Cardiac muscle cell (in vitro differentiated cells and primary cell): ENCODE results near the gene SPINT3. TPM values are rescaled to one million over a fixed set of nuclear protein-coding genes. Genes with fewer than 3 reads are reported as not detected.

Experiments used
- DNase-seq, 2 donors: peaks; one replicate each; pipeline versions ENCODE4 v3.0.0 to v3.0.0-alpha.2; 2010 to 2017; ENCODE audit warnings: low read depth in 1 of 2, low spot score in 1 of 2
- H3K27ac ChIP-seq: fragments of 200-600 bp; sonication (generic); 2 replicates; pipeline ENCODE4 v1.5.1; 2016
- H3K27me3 ChIP-seq: fragments of 200-600 bp; sonication (generic); 2 replicates; pipeline ENCODE4 v1.6.0; 2016; ENCODE audit warnings: control low read depth
- H3K36me3 ChIP-seq: fragments of 200-600 bp; sonication (generic); 2 replicates; pipeline ENCODE4 v1.5.1; 2016; ENCODE audit warnings: control low read depth
- H3K4me1 ChIP-seq: fragments of 200-600 bp; sonication (generic); 2 replicates; pipeline ENCODE4 v1.8.1; 2017; ENCODE audit warnings: low read depth, mild to moderate bottlenecking, mixed run types
- H3K4me3 ChIP-seq: fragments of 200-600 bp; sonication (generic); 2 replicates; pipeline ENCODE4 v1.5.1; 2016; ENCODE audit warnings: mild to moderate bottlenecking
- H3K9me3 ChIP-seq: fragments of 200-600 bp; sonication (generic); 2 replicates; pipeline ENCODE4 v1.5.1; 2017; ENCODE audit warnings: low read depth, mild to moderate bottlenecking, control low read depth
- CTCF ChIP-seq: IDR thresholded peaks from 2 replicates; pipeline ENCODE4 v1.5.1; 2012; ENCODE audit warnings: low read depth, mild to moderate bottlenecking, low read length
- polyA plus RNA-seq: library from polyadenylated mRNA; unstranded; fragments of >200 nt; fragmentation: Nextera tagmentation; extraction: Ambion mirVana; gene quantifications from 2 replicates; pipeline ENCODE4 v1.2.1, GENCODE V29; 2016
- total RNA-seq: library from RNA; depleted of rRNA; stranded (reverse); fragments of >200 nt; gene quantifications from 2 replicates; pipeline ENCODE4 v1.2.3, GENCODE V29; 2016

SPINT3 gene
- total and polyA plus RNA-seq, 2 experiments from 2014 or later: not detected

- no peaks in the 10 kb centered on the region for H3K36me3 ChIP-seq
- peaks cover 12% of the 10 kb centered on the region for H3K27me3 ChIP-seq
- no peaks in the 10 kb centered on the region for H3K4me1 ChIP-seq
- H3K4me3 ChIP-seq: no peak overlapping the region
- no peak for DNase-seq
- no peak for TF ChIP-seq CTCF
- H3K27ac ChIP-seq: no peak overlapping the region
- no peaks in the 10 kb centered on the region for H3K9me3 ChIP-seq
These were observed 6.3 kb downstream of the SPINT3 start for GRCh38 chr20:45509091-45509490.

GRCh38 chr20:45508068-45508886, 7.1 kb downstream of the SPINT3 start:
- Histone ChIP-seq H3K27ac (no peak overlapping the region), H3K27me3 (peaks cover 5% of the 10 kb centered on the region), H3K4me1 (no peaks in the 10 kb centered on the region), H3K36me3 (no peaks in the 10 kb centered on the region), H3K9me3 (no peaks in the 10 kb centered on the region), H3K4me3 (no peak overlapping the region)
- DNase-seq: no peak
- no peak for TF ChIP-seq CTCF

- no peaks in the 10 kb centered on the region for H3K36me3 ChIP-seq
- TF ChIP-seq CTCF: no peak
- H3K4me1 ChIP-seq: no peaks in the 10 kb centered on the region
- no peaks in the 10 kb centered on the region for H3K9me3 ChIP-seq
- H3K27ac ChIP-seq: no peak overlapping the region
- H3K27me3 ChIP-seq: no peaks in the 10 kb centered on the region
- no peak overlapping the region for H3K4me3 ChIP-seq
- DNase-seq: no peak
These were observed 8.2 kb downstream of the SPINT3 start for GRCh38 chr20:45507011-45507820.

- H3K27ac ChIP-seq: no peak overlapping the region
These were observed 9.0 kb downstream of the SPINT3 start for GRCh38 chr20:45506398-45506797.

GRCh38 chr20:45503403-45503802, 12.0 kb downstream of the SPINT3 start:
- TF ChIP-seq CTCF: no peak
- Histone ChIP-seq H3K36me3 (no peaks in the 10 kb centered on the region), H3K4me1 (no peaks in the 10 kb centered on the region), H3K9me3 (no peaks in the 10 kb centered on the region), H3K27me3 (no peaks in the 10 kb centered on the region), H3K27ac (no peak overlapping the region), H3K4me3 (no peak overlapping the region)
- DNase-seq: no peak

More at GRCh38 chr20:45506398-45506797, 9.0 kb downstream of the SPINT3 start:
- Histone ChIP-seq H3K4me3 (no peak overlapping the region), H3K36me3 (no peaks in the 10 kb centered on the region), H3K4me1 (no peaks in the 10 kb centered on the region), H3K27me3 (no peaks in the 10 kb centered on the region), H3K9me3 (no peaks in the 10 kb centered on the region)
- no peak for TF ChIP-seq CTCF
- DNase-seq: no peak
